Tibial nerve (tissue), 4 donors: ENCODE results near the gene BPTF. TPM values are rescaled to one million over a fixed set of nuclear protein-coding genes. Genes with fewer than 3 reads are reported as not detected.
"Not testable (repeated sequence)": the region's sequence is repeated elsewhere in the genome, so short reads cannot be mapped to it uniquely, and the experiment has no call there.

Experiments
- DNase-seq, 2 donors: peaks; one replicate each; pipeline ENCODE4 v3.0.0-alpha.2; 2019; ENCODE audit warnings: low spot score in 2 of 2
- H3K27ac ChIP-seq, 4 donors: fragments of 200-600 bp; sonication (generic) in 3 of 4; one replicate each; pipeline ENCODE4 v1.5.1; 2017 to 2019; ENCODE audit warnings: mild to moderate bottlenecking in 1 of 4
- H3K27me3 ChIP-seq, 2 donors: fragments of 200-600 bp; sonication (generic) in 1 of 2; one replicate each; pipeline versions ENCODE4 v1.5.1 to v1.6.0; 2017 to 2019
- H3K36me3 ChIP-seq, 3 donors: fragments of 200-600 bp; sonication (generic); one replicate each; pipeline ENCODE4 v1.5.1; 2018 to 2019
- H3K4me1 ChIP-seq, 4 donors: fragments of 200-600 bp; sonication (generic) in 3 of 4; one replicate each; pipeline ENCODE4 v1.5.1; 2017 to 2019
- H3K4me3 ChIP-seq, 4 donors: fragments of 200-600 bp; sonication (generic) in 3 of 4; one replicate each; pipeline ENCODE4 v1.5.1; 2017 to 2019; ENCODE audit warnings: mild to moderate bottlenecking in 1 of 4, moderate library complexity in 1 of 4
- H3K9me3 ChIP-seq, 4 donors: fragments of 200-600 bp; sonication (generic) in 3 of 4; one replicate each; pipeline ENCODE4 v1.5.1; 2017 to 2019
- CTCF ChIP-seq, 5 experiments: fragments of 200-600 bp in 3 of 5; fragments of 450-650 bp in 2 of 5; sonication (generic) in 3 of 5; IDR thresholded peaks; one replicate each; pipeline ENCODE4 v1.5.1; 2016 to 2019; ENCODE audit warnings: antibody characterized with exemption in 5 of 5, mild to moderate bottlenecking in 3 of 5, moderate library complexity in 2 of 5
- EP300 ChIP-seq, 2 donors: sonication (generic); formaldehyde crosslinking; IDR thresholded peaks; one replicate each; pipeline ENCODE4 v1.6.1; 2017; ENCODE audit warnings: antibody characterized with exemption in 2 of 2, mild to moderate bottlenecking in 1 of 2
- POLR2A ChIP-seq, 2 donors: fragments of 450-650 bp; IDR thresholded peaks; one replicate each; pipeline ENCODE4 v1.6.1; 2017; ENCODE audit warnings: antibody characterized with exemption in 2 of 2, mild to moderate bottlenecking in 2 of 2, moderate library complexity in 2 of 2
- WGBS, 2 donors: methylation state at CpG; one replicate each; pipeline ENCODE4 v1.1.5; 2018; 5-methylcytosine and 5-hydroxymethylcytosine counted together
- total RNA-seq, 4 donors: library from RNA; depleted of rRNA; stranded (reverse); fragments of >200 nt; gene quantifications; one replicate each; pipeline ENCODE4 v1.1.0, GENCODE V29; 2016

BPTF gene
- total RNA-seq, 4 donors from 2014 or later, result 72.8 to 124 (median 113) TPM

GRCh38 chr17:67970783-67971182 lies 145.5 kb downstream of the BPTF start:
- Histone ChIP-seq H3K27me3 (no peaks in the 10 kb centered on the region), H3K4me1 (no peaks in the 10 kb centered on the region), H3K4me3 (no peak overlapping the region), H3K9me3 (no peaks in the 10 kb centered on the region), H3K27ac (no peak overlapping the region), H3K36me3 (peaks cover 0 to 79% (median 2%) of the 10 kb centered on the region in 3 donors)
- WGBS, 2 donors, result 94 to 95% methylated on average over 7 of the region's 7 CpGs
- DNase-seq, result no peak
- TF ChIP-seq POLR2A (IDR thresholded peaks at IDR 0.05), result no peak
- TF ChIP-seq EP300 (IDR thresholded peaks at IDR 0.05), result no peak
- TF ChIP-seq CTCF (IDR thresholded peaks at IDR 0.05), result no peak

GRCh38 chr17:67974185-67974584 lies 148.9 kb downstream of the BPTF start:
- Histone ChIP-seq H3K27ac (no peak overlapping the region), H3K9me3 (no peaks in the 10 kb centered on the region), H3K4me1 (no peaks in the 10 kb centered on the region), H3K27me3 (no peaks in the 10 kb centered on the region), H3K4me3 (no peak overlapping the region), H3K36me3 (peaks cover 0 to 79% (median 0%) of the 10 kb centered on the region in 3 donors)
- 74 to 76% methylated on average over 9 of the region's 9 CpGs for WGBS, 2 donors
- DNase-seq, result no peak
- TF ChIP-seq EP300 (IDR thresholded peaks at IDR 0.05) (no peak), POLR2A (IDR thresholded peaks at IDR 0.05) (no peak), CTCF (IDR thresholded peaks at IDR 0.05) (no peak)

GRCh38 chr17:67974598-67975066 lies 149.3 kb downstream of the BPTF start:
- TF ChIP-seq POLR2A (IDR thresholded peaks at IDR 0.05), result no peak
- no peak for TF ChIP-seq EP300 (IDR thresholded peaks at IDR 0.05)
- no peak for TF ChIP-seq CTCF (IDR thresholded peaks at IDR 0.05)
- no peak for DNase-seq
- Histone ChIP-seq H3K4me1 (no peaks in the 10 kb centered on the region), H3K4me3 (no peak overlapping the region), H3K9me3 (no peaks in the 10 kb centered on the region), H3K36me3 (peaks cover 0 to 82% (median 0%) of the 10 kb centered on the region in 3 donors), H3K27me3 (no peaks in the 10 kb centered on the region), H3K27ac (no peak overlapping the region)
- 50 to 54% methylated on average over 7 to 8 of the region's 8 CpGs for WGBS, 2 donors

- DNase-seq, H3K4me3 ChIP-seq, H3K9me3 ChIP-seq, H3K4me1 ChIP-seq, H3K27ac ChIP-seq, H3K27me3 ChIP-seq: not testable (repeated sequence)
- 93 to 99% methylated on average over 6 of the region's 6 CpGs for WGBS, 2 donors
- peaks cover 0 to 83% (median 0%) of the 10 kb centered on the region in 3 donors for H3K36me3 ChIP-seq
Observed at GRCh38 chr17:67976306-67976705, 151.0 kb downstream of the BPTF start.

GRCh38 chr17:67980456-67980855 lies 155.2 kb downstream of the BPTF start:
- H3K4me3 ChIP-seq, result no peak overlapping the region
- no peaks in the 10 kb centered on the region for H3K27me3 ChIP-seq
- no peak for TF ChIP-seq EP300 (IDR thresholded peaks at IDR 0.05)
- TF ChIP-seq CTCF (IDR thresholded peaks at IDR 0.05), result no peak
- no peak for TF ChIP-seq POLR2A (IDR thresholded peaks at IDR 0.05)
- no peaks in the 10 kb centered on the region for H3K9me3 ChIP-seq
- 90 to 94% methylated on average over 2 of the region's 2 CpGs for WGBS, 2 donors
- no peak for DNase-seq
- H3K36me3 ChIP-seq, result peaks cover 0 to 46% (median 0%) of the 10 kb centered on the region in 3 donors
- H3K27ac ChIP-seq, result no peak overlapping the region
- peaks cover 0 to 4% (median 0%) of the 10 kb centered on the region in 4 donors for H3K4me1 ChIP-seq

DNA sequence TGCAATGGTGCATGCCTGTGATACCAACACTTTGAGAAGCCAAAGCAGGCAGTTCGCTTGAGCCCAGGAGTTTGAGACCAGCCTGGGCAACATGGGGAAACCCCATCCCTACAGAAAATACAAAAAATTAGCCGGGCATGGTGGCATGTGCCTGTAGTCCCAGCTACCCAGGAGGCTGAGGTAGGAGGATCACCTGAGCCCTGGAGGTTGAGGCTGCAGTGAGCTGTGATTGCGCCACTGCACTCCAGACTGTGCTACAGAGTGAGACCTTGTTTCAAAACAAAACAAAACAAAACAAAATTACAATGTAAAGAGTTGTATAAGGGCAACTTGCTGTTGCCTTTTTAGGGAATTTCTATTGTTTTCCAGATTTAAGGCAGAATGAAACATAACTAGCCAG lies 155.6 kb downstream of the BPTF start:
- H3K36me3 ChIP-seq, result peaks cover 0 to 42% (median 0%) of the 10 kb centered on the region in 3 donors
- WGBS, 2 donors, result 62 to 67% methylated on average over 3 of the region's 3 CpGs
- not testable (repeated sequence) for H3K27ac ChIP-seq, DNase-seq, H3K9me3 ChIP-seq, H3K27me3 ChIP-seq, H3K4me1 ChIP-seq, H3K4me3 ChIP-seq
